HG03103 (cell line): ENCODE measurements around the gene MED28.
A peak's percentile ranks its signal among the peaks of the same experiment; 100 is the strongest.
"Not testable (repeated sequence)": the region's sequence is repeated elsewhere in the genome, so short reads cannot be mapped to it uniquely, and the experiment has no call there.

Experiments
- ATAC-seq: cut with Tn5 transposase; IDR thresholded peaks from one replicate; pipeline ENCODE4 v1.9.1; 2021; ENCODE audit warnings: low read depth; ENCODE audit not compliant: unreplicated experiment

MED28 gene

DNA sequence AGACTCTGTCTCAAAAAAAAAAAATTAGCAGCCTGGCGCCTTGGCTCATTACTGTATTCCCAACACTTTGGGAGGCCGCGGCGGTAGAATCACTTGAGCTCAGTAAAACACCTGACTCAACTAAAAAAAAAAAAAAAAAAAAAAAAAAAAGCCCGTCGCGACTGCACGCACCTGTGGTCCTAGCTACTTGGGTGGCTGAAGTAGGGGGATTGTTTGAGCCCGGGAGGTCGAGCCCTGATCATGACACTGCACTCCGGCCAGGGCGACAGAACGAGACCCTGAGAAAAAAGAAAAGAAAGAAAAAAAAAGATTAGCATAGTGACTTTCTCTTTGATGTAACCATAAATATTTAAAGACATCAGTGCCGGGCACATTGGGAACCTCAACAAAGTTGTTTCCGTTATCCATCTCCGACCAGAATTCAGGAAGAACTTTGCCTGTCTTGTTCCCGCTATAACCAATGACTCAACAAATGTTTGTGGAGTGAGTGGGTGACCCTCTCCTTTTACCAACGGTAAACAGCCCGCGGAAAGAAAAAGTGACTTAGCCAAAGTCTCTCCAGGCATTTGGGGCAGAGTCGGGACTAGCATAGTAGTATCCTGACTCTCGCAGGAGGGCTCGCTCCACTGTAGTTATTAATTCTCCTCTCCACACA lies 553 bp upstream of the MED28 start:
- peak; percentile 44 for ATAC-seq

DNA sequence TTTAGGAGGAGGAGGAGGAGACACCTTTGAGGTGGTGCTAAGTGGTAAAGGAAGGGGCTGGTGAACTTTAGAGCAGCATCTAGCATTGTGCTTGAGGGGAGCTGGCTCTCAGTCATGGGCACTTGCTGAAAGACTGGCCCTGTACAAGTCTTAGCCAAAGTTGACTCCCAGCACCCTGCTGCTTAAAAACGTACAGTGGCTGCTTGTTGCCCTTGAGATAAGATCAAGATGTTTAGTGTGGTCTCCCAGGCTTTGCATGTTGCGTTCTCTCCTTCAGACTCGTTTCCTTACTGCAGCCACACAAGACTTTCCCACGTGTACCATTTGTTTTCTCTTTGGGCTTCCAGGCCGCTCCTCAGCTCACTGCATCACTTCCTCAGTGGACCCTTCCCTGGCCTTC lies 1.8 kb downstream of the MED28 start:
- no peak for ATAC-seq

DNA sequence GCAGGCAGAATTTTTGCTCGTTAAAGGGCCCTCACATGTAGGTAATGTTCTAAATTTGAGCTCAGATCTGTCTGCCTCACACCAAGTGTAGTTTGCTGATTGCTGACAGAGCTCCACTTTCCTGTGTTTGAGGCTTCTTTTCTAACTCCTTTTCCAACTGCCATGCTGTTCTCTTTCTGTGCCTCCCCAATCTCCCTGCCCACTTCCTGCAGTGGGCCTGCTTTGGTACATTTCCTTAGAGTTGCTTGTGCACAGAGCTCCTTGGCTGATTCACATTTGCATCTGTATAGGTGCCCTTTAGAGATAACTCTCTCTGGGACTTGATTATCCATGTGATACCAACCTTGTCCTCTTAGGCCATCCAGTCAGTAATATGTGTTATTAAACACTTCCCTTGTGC lies 4.5 kb downstream of the MED28 start:
- ATAC-seq, result no peak

DNA sequence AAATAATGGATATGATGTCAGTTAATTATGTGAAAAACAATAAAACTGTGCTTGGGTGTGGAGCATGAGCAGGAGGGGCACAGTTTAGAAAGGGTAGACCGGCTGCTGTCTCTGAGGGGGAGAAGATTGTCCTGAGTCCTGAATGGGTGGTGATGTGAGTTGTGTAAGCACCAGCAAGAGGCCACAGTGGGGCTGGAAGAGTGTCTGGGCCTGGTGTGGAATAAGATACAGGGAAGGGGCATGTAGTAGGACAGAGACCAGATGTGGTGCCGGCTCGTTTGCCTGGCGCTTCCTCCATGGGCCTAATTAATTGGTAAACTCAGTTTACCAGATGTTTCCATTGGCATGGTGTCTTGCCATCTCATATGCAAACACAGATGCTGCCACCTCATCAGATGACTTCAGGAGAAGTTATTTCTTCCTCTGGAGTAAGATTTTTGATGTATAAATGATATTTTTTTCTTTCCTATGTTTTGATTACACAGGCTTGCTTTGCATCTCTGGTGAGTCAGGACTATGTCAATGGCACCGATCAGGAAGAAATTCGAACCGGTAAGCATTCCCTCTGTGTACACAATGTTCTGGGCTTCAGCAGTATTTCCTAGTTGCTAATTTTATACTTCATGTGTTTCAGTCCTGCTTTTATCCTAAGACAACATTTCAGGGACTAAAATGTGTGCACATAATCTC lies 5.1 kb downstream of the MED28 start:
- ATAC-seq, result no peak

DNA sequence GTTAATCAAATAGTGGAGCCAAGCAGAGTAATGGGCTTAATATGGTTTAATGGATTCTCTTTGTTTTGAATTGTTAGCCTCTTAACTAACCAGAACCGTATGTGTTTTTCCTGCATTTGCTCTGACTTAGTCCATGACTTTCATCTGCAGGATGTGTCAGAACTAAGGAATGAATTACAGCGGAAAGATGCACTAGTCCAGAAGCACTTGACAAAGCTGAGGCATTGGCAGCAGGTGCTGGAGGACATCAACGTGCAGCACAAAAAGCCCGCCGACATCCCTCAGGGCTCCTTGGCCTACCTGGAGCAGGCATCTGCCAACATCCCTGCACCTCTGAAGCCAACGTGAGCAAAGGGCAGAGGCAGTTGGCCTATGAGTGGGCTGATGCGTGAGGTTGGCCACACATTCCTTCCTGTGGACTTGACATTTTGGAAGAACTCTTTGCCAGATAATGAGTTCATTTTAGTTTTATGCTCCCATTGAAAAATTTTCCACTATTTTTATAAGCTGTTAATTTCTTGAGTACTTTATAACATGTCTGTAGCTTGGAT lies 9.1 kb downstream of the MED28 start:
- no peak for ATAC-seq

DNA sequence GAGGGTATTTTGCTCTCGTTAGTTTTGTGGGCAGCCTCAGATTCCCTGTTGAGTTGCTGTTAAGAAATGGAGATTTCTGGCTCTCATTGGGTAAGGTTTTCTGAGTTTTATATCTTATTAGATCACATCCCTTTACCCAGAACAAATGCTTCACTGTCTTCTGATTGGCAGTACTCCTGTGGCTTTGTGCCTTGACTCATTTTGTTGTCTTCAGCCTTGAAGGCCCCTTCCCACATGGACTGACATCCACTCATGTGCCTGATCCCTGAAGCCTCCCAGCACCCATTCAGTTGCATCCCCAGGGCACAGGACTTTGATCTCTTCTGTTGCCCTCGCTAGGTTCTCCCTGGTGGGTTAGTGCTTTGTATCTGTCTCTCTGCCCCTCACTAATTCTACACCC lies 10.4 kb downstream of the MED28 start:
- ATAC-seq, result no peak

DNA sequence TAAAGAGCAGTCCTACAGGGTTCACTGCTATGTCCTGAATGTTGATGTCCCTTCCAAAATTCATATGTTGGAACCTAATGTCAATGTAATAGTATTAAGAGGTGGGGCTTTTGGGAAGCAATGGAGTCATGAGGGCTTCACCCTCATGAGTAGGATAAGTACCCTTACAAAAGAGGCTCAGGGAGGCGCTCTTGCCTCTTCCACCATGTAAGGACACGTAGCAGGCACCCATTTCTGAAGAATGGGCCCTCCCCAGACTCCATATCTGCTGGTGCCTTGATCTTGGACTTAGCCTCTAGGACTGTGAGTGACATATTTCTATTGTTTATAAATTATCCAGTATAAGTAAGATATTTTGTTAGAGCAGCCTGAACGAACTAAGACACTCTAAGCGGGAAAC lies 15.8 kb downstream of the MED28 start:
- no peak for ATAC-seq

DNA sequence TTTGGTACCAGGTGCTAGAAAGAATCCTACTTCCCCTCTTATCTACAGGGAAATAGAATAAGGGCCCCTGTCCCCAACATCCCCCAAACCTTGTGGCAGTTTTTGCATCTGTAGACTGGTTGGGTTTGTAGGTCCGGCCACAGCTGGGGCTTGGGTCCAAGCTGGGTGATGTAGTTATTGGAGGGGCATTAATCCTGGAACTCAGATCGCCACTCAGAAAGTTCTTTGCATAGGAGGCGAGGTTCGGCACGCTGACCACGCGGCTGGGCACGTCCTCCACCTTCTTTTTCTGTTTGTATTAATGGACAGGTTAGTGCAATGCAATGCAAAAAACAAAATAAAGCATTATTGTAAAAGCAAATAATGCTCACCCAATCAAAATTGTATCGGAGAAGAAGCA lies 19.2 kb downstream of the MED28 start:
- ATAC-seq, result no peak

DNA sequence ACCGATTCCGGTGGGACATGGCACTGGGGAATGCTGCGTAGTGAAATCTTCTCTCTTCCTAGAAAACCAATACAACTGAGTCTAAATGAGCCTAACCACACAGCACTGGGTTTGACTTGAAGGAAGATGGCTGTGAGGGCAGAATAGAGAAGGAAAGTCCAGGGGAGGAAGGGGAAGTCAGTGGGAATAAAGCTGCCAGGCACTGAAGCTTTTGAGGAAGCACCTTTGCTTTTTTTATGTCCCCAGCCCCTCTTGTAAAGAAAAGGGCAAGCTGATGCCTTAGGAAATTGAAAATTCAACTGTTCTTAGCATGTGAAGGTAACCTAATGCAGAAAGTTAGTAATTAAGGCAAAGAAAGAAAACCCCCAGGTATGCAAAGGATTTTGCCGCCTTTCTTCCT lies 20.6 kb downstream of the MED28 start:
- no peak for ATAC-seq

DNA sequence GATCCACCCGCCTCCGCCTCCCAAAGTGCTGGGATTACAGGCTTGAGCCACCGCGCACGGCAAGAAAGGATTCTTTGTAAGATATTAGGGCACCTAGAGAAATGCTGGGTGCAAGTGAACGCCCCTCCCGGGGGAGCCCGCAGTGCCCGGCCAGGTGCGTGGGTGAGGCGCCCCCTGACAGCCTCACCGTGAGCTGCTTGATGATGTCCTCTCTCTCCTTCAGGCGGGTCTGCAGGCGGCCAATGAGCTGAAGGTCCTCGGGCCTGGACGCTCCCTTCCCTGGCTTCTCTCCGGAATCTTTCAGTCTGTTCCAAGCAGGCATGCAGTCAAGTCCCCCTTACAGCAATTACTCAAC lies 21.9 kb downstream of the MED28 start:
- no peak for ATAC-seq

DNA sequence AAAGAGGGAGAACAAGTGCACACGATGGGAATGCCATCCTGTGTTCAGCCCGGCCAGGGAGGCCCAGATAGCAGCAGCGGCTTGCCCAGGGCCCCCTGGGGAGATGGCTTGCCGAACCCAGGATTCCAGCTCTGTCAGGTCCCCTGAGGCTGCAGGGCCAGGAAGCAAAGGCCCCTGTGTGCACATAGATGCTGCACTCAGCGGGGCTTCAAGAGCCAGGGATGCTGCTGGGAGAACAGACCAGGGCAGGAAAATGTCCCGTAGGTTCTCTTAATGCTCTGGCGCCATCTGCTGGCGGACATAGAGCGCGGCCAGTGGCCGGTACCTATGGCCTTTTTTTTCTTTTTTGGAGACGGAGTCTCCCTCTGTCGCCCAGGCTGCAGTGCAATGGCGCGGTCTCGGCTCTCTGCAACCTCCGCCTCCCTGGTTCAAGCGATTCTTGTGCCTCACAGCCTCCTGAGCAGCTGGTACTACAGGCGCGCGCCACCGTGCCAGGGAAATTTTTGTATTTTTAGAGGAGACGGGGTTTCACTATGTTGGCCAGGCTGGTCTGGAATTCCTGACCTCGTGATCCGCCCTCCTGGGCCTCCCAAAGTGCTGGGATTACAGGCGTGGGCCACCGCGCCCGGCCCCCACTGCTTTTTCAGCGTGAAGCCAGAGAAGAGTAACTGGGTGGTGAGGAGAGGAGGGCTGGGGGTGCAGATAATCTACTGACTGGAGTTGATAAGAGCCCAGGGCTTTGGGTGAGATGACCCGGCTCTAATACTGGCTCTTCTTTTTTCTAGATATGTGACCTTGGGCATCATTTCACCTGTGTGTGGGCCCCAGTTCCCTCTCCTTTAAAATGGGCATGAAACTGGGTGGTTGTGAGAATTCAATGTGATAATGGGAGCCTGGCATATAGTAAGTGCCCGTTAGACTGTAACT lies 22.5 kb downstream of the MED28 start:
- ATAC-seq, result peak; percentile 95

DNA sequence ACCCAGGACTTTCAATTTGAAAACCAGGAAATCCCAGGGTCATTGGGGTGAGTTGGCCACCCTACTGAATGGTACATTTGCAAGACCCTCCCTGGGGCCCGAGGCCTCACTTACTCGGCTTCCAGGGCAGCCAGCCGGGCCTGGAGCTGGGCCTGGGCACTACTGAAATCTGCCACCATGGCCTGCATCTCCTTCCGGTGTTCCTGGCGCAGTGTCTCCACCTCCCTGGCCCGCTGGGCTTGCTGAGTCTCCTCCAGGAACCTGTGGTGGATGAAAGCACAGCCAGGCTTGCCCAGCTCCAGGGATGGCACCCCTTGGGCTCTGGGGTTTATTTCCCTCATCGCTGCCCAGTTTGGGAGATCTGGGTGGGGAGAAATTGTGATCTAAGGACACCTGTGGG lies 24.7 kb downstream of the MED28 start:
- no peak for ATAC-seq

DNA sequence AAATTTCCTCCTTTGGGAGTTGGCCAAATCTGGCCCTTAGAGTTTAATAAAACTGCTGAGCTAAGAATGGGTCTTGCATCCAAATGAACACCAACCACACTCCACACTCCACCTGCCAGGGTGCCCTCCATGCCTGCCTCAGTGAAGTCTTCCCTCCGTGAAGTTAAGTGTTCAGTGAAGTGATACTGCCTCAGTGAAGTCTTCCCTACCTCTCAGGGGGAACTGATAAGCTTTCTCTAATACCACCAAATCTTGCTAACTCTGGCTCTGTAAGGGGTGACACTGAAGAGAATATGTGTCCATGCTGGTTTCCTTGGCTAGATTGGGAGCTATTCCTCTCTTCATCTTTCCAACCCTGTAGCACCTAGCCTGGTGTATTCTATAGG lies 27.9 kb downstream of the MED28 start:
- ATAC-seq, result no peak

DNA sequence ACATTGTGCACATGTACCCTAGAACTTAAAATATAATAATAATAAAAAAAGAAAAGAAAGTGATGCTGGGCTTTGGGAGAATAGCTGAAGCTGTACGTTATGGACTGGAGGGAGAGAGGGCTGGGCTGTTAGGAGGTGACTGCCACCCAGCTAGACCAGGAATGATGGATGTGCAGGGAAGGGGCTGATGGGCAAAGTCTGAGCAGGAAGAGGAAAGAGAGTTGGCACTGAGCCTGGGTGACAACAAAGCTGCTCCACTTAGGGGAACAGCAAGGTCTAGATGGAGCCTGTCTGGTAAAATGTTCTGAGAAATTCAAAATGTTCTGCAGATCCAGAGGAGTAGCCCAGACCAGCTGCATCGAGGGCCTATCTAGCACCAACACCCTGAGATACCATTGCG lies 32.3 kb downstream of the MED28 start:
- no peak for ATAC-seq

DNA sequence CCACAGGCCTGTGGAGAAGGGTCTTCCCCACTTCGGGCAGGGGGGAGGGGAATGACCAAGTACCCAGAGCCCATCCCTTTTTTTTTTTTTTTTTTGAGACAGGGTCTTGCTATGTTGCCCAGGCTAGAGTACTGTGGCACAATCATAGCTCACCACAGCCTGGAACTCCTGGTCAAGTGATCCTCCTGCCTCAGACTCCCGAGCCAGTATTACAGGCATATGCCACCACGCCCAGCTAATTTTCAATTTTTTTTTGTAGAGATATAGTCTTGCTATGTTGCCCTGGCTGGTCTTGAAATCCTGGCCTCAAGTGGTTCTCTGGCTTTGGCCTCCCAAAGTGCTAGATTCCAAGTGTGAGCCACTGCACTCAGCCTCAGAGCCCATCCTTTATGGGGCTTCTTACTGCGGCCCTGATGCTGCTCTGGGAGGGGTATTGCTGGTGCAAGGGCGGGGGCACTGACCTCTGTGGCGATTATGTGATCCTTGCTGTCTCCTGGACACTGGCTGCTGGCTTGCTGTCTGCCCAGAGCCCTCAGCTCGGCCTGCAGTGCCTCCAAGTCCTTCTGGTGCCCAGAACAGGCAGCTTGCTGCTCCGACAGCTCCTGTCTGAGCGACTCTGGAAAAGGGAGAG lies 32.9 kb downstream of the MED28 start:
- no peak for ATAC-seq

DNA sequence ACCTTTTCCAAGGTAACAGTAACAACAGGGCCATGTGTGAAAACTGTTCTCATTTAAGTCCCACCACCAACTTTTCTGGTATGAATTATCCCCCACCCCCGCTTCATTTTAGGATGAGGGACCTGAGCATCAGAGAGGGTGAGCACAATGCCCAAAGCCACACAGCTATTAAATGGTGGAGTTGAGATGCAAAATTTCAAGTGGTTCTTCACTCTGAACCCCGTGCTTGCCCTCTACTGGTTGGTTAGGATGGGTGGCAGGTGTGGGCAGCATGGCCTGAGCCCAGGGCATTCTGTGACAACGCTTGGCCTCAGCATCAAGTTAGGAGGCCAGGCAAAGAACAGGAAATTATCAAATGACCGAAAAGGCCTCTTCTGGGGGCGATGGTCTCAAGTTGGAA lies 33.5 kb downstream of the MED28 start:
- no peak for ATAC-seq

DNA sequence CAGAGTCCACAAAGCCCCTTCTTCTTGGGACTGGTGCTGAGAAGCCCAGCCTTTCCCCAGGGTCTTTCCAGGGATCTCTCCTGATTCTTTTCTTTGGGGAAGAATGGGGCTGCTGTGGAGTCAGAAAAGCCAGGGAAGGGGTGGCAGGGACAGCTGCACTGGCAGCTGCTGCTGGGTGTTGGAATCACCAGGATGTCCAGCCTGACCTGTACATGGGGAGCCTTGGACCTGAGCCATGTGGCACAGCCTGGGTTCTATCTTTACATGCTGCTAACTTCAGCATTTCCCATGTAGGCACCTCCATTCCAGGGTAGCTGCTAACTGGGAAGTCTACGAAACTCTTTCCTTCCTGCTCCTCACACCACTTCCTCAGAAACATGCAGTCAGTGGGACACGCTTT lies 36.0 kb downstream of the MED28 start:
- no peak for ATAC-seq

DNA sequence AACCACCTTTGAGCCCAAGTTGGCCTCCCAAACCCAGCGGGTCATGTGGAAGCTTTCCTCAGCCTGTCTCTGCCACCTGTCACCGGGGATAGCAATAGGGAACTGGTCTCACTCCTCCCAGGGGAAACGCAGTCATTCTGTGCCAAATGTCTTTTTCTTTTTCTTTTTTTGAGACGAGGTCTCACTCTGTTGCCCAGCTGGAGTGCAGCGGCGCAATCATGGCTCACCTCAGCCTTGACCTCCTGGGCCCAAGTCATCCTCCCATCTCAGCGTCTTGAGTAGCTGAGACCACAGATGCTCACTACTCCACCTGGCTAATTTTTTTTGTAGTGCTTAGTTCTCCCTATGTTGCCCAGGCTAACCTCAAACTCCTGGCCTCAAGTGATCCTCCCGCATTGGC lies 40.3 kb downstream of the MED28 start:
- no peak for ATAC-seq

DNA sequence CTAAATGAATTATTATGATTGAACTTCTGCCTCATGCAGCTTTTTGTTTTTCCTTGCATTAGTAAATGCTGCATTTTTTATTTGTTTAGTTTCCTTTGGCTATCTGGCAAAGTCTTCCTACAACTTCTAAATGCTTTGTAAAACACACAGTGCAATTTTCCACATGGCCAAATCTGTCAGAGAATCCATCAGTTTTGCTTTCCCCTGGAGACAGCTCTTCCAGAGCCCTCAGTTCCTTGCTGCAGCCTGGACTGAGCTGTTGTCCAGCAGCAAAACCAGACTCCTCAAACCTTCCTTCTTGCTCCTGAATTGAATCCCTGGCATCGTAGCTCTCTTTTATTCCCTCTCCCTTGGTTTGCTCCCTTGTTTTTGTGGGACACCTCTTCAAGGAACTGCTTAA lies 42.6 kb downstream of the MED28 start:
- no peak for ATAC-seq

DNA sequence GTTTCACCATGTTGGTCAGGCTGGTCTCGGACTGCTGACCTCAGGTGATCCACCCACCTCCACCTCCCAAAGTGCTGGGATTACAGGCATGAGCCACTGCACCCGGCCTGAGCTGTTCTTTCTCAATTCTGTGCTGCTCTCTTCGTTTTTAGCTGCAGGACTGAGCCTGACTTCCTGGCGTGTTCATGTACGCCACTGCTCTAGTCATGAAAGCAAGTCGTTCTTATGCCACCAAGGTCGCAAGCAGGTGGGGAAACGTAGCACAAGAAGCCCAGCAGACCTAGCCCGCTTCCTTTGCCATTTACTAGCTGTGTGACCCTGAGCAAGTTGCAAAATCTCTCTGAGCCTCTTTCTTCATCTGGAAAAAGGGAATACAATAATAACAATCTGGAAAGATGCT lies 43.4 kb downstream of the MED28 start:
- ATAC-seq, result no peak

DNA sequence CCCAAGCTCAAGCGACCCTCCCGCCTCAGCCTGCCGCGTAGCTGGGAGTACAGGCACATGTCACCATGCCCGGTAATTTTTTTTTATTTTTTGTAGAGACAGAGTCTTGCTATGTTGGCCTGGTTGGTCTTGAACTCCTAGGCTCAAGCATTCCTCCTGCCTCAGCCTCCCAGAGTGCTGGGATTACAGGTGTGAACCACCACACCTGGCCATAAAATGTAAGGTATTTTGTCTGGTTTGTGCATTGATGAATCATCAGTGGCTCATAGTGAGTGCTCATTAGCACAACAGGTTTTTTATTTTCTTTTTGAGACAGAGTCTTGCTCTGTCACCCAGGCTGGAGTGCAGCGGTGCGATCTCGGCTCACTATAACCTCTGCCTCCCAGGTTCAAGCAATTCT lies 44.8 kb downstream of the MED28 start:
- not testable (repeated sequence) for ATAC-seq
